ENCODE results near the gene ARL14EP.

Gene ARL14EP

DNA sequence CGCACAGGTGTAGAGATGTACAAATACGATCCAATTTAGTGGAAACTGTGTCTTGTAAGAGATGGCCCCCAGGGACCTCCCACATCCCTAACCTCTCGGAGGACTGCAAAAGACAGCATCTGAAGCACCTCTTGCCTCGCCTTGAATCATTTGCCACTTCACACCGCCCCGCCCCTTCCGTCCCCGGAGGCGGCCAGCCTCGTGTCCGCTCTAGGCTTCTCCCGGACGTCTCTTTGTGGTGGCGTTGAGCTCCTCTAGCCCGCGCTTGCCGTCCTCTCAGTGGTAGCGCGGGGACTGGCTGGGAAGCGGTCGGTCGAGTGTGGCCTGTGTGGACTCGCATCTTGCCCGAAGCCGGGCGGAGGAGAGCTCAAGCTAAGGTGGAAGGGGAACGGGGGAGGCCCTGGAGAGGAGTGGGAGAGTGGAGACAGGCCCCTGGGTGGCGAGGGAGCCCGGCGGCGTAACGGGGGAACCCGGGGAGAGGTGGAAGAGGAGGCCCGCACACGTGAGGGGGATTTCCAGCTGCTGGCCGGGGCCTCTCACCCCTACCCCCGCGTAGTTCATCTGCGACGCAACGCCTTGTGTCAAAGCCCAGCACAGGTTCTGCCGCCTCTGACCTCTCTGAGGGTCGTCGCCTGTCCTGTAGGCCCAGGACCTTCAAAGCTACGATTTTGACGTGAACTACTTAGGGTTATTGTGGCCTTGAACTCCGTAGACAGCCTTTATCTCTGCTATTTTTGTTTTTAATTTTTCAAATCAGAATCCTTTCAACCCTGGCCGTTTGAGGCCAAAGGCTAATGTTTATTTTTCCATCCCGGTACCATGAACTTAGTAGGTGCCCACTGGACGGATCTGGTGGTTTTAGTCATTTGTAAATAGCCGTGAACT lies at the start of gene ARL14EP:
TSS of gene ARL14EP (plus strand) at position 279 of the 885 bp plus-strand sequence. CDS start 7,845 bp downstream, outside the sequence.
- peak; percentile 96 for DNase-seq

DNA sequence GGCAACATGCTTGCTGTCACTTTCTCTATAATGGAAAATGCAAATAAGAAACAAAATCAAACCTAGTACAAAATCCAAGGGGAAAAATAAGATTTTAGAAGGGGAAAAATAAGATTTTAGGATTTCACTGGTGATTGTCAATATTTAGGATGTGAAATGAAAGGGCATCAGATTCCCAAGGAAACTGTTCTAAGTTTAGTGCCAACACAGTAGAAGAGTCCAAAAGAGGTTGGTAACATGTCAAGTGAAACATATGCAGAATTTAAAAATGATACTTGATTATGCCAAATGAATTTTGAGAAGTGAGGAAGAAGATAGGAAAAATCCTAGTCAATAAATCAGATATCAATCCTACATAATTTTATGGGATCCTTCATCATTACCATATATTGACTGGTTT lies 45.7 kb upstream of the ARL14EP start:
- DNase-seq, result no peak

DNA sequence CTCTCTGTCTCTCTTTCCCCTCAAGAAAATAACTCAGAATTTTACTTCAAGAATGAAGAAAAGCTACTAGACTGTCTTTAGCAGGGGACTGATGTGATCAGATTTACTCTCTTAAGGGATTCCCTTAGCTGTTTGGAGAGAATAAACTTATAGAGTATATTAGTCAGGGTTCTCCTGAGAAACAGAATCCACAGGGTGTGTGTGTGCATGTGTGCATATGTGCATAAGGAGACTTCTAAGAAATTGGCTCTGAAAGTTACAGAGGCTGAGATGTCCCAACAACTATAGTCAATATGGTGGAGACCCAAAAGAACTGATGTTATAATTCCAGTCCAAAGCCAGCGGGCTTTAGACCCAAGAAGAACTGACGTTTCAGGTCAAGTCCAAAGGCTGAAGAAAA lies 43.1 kb upstream of the ARL14EP start:
- DNase-seq, result no peak

DNA sequence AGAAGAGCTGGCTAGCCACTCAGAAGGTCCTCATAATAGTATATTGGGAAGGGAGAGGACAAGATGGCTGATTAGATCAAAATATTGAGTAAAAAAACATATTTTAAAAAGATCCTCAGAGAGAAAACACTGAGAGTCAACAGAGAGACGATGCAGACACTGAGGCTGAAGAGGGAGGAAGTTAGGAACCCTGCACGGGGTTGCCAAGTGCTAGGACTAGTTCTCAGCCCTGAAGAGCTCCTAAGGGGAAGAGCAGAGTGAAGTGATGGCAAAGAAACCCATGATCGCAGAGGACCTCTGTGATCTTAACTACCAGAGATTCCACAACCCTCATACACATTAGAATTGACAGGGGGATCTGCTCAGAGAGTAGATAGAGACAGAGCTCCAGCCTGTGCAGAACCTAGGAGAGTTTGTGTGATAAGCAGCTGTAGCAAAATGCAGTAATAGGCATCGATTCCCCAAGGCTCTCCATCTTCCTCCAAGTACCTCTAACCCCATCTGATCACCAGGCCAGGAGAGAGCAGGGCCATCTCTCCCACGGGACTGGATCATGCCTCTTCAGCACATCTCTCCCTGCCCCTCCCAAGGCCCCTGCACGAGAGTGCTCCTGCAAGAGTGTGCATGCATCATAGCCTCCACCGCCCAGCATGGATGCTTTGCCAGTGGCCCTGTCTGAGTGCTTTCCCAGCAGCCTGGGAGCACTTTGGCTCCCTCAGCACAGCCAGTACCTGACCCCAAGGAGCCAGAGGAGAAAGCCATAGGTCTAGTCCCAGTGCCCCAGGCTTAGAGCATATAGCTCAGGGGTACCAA lies 41.2 kb upstream of the ARL14EP start:
- DNase-seq, result no peak

DNA sequence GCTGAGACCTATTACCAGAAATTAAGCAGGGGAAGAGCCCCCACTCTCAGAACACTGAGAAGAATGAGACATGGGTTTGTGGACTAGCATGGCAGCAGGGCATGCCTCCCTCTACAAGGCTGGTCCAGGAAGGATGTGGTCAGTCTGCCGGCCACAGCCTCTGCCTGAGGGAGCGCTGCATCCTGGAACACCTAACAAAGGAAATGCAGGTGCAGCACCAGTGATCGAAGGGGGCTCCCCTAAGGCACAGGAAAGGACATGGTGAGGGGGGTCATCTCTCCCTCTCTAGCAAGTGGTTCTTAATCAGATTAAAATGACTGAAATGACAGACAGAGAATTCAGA lies 40.6 kb upstream of the ARL14EP start:
- no peak for DNase-seq

DNA sequence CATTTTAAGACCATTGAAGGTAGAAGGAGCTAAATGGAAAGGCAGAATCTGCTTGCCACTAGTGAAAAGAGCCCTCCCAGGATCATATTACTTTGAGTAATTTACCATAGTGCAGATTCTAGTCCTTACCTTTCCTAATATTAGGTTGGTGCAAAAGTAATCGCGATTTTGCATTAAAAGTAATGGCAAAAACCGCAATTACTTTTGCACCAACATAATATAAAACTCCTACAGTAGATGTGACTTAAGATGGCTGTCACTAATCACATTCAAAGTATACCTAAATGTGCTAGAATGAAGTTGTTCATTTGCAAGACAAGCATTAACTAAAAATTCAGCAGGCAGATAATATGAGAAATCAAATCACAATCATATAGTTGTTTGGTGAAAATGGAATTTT lies 38.1 kb upstream of the ARL14EP start:
- DNase-seq, result no peak

DNA sequence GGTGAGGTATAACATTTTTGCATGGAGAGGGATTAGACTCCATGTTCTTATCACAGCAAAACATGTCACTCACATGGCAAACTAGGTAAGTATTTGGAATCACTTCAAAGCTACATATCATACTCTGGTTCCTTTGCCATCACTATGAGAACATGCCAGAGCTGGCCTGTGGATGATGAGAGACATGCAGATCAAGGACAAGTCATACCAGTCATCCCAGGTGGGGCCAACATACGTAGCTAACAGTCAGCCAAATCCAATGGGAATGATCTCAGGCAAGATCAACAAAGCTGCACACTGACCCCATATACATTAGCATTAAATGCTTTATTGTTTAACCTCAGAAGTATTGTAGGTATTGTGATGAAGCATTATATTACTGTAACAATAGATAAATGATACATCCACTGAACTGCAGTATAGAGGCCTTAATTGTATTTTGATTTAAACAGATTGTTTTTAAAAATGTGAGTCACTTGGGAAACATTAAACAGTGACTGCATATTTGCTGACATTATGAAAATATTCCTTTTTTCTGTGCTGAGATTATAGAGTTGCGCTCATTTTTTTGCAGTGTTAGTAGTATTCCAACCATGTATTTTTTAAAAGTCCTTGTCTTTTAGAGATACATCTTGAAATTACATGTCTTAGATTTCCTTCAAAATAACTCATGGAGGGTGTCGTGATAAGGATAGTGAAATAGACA lies 37.3 kb upstream of the ARL14EP start:
- no peak for DNase-seq

DNA sequence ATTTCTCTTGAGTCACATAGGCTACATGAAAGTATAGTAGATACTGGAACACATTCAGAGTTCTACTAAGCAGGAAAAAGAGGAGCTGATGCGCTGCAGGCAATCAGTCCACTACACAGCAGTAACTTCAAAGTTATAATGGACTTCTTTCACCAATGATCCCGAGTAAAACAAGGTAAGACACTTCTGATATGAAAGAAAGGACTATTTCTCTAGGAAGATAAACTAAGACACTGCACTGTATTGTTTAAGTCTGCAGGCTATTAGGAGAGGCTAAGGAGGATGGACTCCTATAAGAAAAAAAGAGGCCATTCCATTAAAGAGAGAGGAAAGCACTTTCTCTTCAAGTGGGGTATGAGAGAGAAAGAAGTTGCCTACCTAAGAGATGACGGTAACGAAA lies 31.6 kb upstream of the ARL14EP start:
- no peak for DNase-seq

DNA sequence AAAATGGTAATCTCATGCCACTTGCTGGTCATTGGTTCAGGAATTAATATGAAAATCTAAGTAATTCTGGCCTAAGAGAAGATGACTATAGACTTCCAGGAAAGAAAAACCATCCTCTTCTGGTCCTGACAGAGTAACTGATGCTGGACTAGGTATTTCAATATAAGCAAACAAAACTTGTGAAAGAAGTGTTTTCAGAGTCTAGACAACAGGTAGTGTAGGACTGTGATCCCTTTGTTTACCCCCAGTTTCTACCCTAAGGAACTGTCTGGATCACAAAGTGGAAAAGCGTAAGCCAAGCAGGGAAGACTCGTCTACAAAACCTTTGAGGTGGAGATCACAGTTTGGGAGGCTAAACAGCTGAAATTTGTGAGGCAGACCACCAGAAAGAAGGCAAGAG lies 30.4 kb upstream of the ARL14EP start:
- DNase-seq, result no peak

DNA sequence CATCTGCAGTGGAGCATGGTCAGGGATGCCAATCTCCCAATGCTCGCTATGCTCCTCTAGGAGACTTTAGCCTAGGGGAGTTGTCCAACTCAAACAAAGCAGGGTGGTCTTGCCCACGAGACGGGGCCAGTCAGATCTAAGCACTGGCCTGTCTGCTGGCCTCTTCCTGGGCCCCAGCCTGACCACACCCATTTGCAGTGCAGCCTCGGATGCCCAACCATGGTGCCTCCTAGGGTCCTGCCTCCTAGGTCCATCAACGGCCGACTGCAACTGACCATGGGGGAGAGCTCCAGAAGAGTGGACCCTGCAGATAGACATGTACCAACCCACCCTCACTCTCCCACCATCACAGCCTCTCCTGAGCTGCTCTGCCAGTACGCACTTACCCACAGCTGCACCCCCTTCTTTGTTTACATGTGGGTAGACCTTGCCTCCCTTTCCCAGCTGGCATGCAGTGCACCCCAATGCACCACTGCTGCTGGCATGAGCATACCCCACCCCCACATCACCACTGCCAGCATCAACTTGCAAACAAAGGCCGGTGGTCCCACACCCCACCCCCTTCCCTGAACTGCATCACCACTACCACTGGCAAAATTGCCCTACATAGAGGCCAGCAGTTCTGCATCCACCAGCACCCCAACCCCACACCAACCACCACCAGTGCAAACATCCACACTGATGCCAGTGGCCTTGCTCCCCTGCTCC lies 27.6 kb upstream of the ARL14EP start:
- DNase-seq, result no peak

DNA sequence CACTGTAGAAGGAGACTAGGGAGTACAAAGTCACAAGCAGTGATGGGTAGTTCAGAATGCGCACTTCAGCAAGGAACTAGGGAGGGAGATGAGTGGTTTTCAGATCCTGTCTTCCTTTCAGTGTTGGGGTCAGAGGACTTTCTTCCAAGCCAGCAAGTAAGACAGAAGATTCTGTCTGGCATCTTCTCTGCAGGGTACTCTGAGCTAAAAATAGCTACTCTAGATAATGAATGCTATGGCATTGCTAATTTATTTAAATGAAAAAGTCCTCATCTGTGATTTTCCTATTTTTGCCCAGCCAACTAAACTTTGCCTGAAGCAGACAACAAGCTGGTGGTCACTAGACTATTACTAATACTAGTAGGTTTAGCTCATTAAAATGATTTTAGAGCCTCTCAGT lies 18.3 kb upstream of the ARL14EP start:
- DNase-seq, result no peak

DNA sequence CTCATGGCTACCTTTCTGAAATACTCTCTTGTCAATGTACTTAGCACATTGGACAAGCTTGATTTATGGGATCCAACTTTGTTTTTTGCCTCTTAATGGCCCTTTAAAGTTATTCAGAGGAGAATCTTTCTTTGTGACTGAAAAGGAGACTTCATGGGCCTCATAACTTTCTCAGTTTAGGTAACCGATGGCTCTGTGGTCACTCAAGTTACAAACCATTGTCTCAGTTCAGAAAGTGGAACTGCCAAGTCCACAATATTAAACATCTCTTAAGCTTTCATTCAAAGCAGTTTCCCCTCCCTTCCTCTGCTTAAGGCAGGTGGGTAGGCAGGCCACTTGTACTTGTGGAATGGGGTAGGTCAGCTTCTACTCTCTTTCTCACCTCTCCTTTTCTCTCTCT lies 12.3 kb upstream of the ARL14EP start:
- DNase-seq, result no peak

DNA sequence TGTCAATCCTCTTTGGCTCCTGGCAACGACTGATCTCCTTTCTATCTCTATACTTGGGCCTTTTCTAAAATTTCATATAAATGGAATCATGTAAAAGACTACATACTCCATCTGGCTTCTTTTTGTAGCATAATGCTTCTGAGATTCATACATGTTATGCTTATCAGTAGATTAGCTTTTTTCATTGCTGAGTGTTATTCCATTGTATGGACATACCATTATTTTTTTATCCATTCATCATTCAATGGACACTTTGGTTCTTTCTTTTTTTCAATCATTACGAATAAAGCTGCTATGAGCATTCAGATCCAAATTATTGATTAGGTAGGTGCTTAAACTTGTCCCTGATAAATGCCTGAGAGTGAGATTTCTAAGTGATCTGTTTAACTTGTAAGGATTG lies 11.7 kb upstream of the ARL14EP start:
- DNase-seq, result no peak

DNA sequence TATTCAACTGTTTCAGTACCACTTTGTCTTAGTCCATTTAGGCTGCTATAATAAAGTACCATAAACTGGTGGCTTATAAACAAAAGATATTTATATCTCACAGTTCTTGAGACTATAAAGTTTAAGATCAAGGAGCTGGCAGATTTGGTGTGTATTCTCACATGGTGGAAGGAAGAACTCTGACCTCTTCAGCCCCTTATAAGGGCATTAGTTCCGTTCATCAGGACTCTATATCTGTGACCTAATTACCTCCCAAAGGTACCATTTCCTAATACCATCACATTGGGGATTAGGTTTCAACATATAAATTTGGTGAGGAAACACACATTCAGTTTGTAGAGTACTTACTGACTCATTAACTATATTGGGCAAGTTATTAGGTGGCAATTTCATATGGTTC lies 10.7 kb upstream of the ARL14EP start:
- DNase-seq, result no peak

DNA sequence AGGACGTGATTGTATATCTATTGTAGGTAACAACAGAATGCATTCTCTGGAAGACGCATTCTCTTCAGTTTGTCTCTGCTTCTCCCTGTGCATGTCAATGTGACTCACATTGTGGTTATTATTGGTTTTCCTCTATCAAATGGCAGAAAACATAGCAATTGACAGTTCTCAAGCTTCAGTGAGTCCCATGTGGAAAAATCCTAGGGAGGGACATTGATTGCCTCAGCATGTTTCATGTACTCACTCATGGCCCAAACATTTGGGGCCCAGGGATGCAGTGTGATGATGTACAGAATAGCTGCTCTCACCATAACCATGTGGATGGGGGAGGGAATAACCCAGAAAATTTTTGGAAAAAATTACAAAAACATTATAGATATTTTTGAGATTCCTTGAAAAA lies 9.3 kb upstream of the ARL14EP start:
- DNase-seq, result no peak

DNA sequence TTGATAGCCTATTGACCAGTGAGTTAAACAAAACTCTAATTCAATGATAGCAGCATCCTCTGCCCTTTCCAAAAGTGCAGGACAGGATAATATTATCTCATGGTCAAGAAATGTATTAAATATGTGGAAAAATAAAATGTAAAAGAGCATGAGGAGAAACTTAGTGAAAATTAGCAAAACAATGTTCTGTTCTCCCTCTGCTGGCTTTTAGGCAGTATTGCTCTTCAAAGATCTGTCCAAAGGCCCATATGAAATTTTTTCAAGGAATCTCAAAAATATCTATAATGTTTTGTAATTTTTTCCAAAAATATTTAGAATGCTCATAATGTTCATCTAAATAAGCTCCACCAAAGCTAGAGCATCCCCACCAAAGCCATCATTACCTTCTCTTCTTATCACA lies 8.3 kb upstream of the ARL14EP start:
- DNase-seq, result no peak

DNA sequence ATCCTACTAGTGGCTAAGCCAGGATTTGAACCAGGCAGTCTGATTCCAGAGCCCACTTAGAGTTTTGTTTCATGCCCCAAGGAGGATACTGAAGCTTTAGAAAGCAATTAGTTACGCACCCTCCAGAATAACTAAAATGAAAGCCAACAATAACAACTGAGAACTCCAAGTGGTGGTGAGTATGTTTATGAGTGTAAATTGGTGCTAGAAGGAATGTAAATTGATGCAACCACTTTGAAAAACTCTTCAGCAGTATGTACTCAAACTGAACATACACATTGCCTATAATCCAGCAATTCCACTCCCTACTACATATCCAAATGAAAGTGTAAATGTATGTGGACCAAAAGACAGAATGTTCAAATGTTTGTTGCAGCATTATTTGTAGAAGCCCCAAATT lies 6.7 kb upstream of the ARL14EP start:
- DNase-seq, result no peak

DNA sequence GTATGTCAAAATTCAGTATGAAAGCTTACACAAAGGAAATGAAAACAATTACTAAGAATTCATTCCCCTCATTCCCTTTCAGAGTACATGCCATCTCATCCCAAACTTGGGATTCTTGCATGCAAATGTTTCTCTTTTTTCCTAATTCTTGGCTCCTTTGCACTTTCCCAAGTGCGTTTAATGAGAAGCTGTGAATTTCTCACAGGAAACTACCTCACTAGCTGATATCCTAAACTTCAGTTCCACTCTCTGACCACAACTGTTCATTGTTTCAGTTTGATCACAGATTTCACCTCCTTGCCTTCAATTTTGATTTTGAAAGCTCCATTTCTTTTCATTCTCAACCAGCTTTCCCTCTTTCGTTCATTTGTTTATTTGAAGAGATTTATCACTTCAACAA lies 5.9 kb upstream of the ARL14EP start:
- no peak for DNase-seq

DNA sequence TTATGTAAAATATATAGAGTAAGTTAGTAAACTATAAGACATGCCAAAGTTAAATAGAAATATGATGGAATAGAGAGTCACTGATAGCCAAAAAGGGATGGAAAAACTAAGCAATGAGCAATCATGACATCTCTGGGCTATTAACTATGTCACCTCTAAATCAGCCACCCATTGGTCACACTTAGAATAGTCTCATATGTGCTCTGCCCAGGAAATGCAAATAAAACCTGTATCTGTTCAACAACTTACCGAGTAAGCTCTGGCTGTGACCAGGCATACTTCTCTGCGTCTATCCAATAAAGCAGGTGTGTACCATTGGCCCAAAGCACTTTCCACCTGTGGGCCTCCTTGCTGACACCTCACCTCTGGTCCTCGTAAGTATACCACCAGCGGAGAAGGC lies 1.6 kb upstream of the ARL14EP start:
- DNase-seq, result no peak

DNA sequence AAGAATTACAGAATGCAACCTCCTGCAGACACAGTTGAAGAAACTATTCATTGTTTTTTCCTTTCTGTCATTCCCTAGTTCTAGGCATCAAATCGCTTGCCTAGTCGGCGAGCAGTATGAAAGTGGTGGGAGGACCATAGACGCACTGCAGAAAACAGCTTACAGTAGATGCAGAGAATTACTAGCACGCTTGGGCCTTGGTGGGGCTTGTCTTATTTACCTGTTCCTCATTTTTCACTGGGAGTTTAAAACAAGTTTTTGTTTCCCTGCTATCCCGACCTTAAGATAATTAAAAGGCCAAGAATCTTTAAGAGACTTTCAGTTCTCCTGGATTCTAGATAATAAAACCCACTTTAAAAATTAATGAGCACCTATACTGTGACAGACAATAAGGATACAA lies 713 bp upstream of the ARL14EP start:
- no peak for DNase-seq

DNA sequence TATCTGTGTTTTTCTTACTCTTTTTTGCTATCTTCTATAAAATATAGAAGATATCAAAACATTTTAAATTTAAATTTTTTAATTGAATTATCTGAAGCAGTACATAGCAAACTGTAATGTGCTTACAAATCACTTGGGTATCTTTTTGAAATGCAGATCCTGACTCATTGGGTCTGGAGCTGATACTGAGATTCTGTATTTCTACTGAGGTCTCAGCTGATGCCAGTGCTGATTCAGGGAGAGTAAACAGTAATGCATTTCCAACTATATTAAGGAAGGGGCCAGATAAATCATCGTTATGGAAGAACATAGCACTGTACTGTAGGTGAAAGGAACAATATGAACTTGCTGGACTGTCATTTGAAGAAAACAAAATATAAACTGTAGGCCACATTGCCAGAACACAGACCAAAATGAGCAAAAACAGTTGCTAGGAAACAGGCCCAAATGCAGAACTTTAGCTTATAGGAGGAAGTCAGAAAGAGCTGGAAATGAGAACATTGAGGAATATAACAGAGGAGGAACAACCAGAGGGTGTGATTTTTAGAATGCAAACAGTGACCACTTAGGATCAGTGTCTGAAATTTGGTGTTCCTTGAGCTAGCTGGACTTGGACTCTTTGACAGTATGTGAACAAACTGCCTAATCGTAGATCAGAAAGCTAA lies 3.3 kb downstream of the ARL14EP start:
- no peak for DNase-seq

DNA sequence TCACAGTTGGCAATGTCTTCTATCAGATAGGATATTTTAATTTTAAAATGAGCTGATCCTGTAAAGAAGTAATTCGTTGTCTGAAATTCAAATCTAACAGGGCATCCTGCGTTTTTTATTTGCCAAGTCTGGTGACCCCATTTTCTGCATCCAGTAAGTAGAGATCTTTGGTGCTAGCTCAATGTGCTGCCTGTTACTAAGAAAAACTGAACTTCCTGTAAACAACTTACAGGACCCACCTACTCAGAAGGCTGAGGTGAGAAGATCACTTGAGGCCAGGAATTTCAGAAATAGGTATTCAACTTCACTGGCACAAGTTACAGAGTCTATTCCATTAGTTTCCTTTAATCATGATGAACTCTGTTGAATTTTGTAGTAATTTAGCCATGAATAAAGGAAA lies 4.0 kb downstream of the ARL14EP start:
- DNase-seq, result no peak

DNA sequence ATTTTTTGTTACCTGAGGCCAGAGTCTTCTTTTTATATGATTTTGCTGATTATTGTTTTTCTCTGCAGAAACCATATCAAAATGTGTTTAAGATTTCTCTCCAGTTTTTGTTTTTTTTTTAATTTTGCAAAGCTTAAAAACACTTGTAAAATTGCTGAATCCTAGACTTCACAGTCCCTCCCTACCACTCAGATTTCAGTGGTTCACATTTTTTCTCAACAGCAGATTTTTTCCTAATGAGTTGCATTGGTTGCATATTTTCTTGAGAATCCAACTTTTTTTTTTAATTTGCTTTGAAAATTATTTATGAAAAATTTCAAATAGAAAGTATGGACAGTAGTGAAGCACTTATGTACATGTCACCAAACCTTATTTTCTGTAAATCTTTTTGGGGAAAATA lies 5.8 kb downstream of the ARL14EP start:
- no peak for DNase-seq
